K562 (cell line): ENCODE results near the gene LRP1B.

Source experiments
- CREM ChIP-seq: IDR thresholded peaks from 2 replicates; pipeline ENCODE4 v1.6.1; 2014; ENCODE audit warnings: antibody characterized with exemption, low read depth
- HDAC2 ChIP-seq: fragments of 450-650 bp; IDR thresholded peaks from 2 replicates; pipeline ENCODE4 v1.6.1; 2016; ENCODE audit warnings: mild to moderate bottlenecking
- KDM1A ChIP-seq, 2 experiments: fragments of 450-650 bp; IDR thresholded peaks; 2 replicates each; pipeline ENCODE4 v1.6.1; 2016; ENCODE audit warnings: mild to moderate bottlenecking in 2 of 2
- POLR2AphosphoS5 ChIP-seq: IDR thresholded peaks from 2 replicates; pipeline ENCODE4 v1.6.1; 2011; ENCODE audit warnings: mild to moderate bottlenecking, low read depth, low read length, moderate library complexity; ENCODE audit not compliant: control insufficient read depth, insufficient read depth
- TAF1 ChIP-seq: IDR thresholded peaks from 2 replicates; pipeline ENCODE4 v1.6.1; 2011; ENCODE audit warnings: mild to moderate bottlenecking, low read length, moderate library complexity; ENCODE audit not compliant: insufficient read depth, control insufficient read depth, severe bottlenecking; ENCODE audit errors: extremely low read depth
- ZNF239 ChIP-seq: fragments of 250-450 bp; sonication (Bioruptor Pico); IDR thresholded peaks from 2 replicates; pipeline ENCODE4 v1.4.0; 2020; ENCODE audit warnings: mild to moderate bottlenecking
- ZNF324 ChIP-seq: fragments of 250-450 bp; sonication (Bioruptor Pico); IDR thresholded peaks from 2 replicates; pipeline ENCODE4 v1.4.0; 2020; ENCODE audit warnings: mild to moderate bottlenecking
- ZNF384 ChIP-seq: IDR thresholded peaks from 2 replicates; pipeline ENCODE4 v1.6.1; 2012; ENCODE audit warnings: low read depth, low read length, improper control_type of control experiment
- TF ChIP-seq, protein P1 (sequence below), 3 experiments: IDR thresholded peaks in 2 of 3; conservative IDR thresholded peaks in 1 of 3; 2 replicates each; pipeline ENCODE4 v1.5.1; 2011 to 2012; ENCODE audit warnings: low read length in 3 of 3, mild to moderate bottlenecking in 3 of 3, control low read depth in 2 of 3, improper control_type of control experiment in 1 of 3, inconsistent platforms in 1 of 3, low read depth in 1 of 3, mixed read lengths in 1 of 3, moderate library complexity in 1 of 3; ENCODE audit not compliant: insufficient read depth in 2 of 3

DNA sequence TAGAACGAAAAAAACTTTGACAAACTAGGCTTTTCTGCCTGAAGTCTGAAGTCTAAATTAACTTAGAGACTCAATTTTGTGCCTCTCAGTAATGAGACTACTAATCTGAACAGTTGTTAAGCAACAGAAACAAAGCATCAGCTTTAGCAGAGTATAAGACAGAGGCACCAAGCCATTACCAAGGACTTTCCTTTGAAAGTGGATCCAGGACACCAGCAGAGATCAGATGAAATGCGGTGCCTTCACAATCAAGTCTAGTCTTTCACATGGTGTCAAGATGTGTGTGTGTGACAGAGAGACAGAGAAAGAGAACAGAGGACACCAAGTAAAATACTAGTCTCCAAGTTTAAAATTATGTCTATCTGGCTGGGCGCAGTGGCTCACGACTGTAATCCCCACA is 1502.9 kb downstream of the LRP1B start:
- TF ChIP-seq ZNF384 (no peak), POLR2AphosphoS5 (no peak), CREM (no peak), ZNF324 (CRISPR knock-in tag) (no peak), KDM1A (IDR thresholded peaks at IDR 0.05) (no peak), HDAC2 (no peak), TAF1 (no peak), ZNF239 (CRISPR knock-in tag) (no peak)
- TF ChIP-seq, protein P1, sequence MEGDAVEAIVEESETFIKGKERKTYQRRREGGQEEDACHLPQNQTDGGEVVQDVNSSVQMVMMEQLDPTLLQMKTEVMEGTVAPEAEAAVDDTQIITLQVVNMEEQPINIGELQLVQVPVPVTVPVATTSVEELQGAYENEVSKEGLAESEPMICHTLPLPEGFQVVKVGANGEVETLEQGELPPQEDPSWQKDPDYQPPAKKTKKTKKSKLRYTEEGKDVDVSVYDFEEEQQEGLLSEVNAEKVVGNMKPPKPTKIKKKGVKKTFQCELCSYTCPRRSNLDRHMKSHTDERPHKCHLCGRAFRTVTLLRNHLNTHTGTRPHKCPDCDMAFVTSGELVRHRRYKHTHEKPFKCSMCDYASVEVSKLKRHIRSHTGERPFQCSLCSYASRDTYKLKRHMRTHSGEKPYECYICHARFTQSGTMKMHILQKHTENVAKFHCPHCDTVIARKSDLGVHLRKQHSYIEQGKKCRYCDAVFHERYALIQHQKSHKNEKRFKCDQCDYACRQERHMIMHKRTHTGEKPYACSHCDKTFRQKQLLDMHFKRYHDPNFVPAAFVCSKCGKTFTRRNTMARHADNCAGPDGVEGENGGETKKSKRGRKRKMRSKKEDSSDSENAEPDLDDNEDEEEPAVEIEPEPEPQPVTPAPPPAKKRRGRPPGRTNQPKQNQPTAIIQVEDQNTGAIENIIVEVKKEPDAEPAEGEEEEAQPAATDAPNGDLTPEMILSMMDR (IDR thresholded peaks at IDR 0.05 in 2 of 3, conservative IDR thresholded peaks at IDR 0.05 in 1 of 3; ENCODE audit: insufficient read depth in 2 of 3, low read depth in 1 of 3, low read length in 3 of 3) = no peak
